Keratinocyte (primary cell): ENCODE results near the gene OLFML2A. TPM values are rescaled to one million over a fixed set of nuclear protein-coding genes. Genes with fewer than 3 reads are reported as not detected.
A peak's percentile ranks its signal among the peaks of the same experiment; 100 is the strongest.
"Not testable (repeated sequence)": the region's sequence is repeated elsewhere in the genome, so short reads cannot be mapped to it uniquely, and the experiment has no call there.

Experiments used
- DNase-seq: peaks from one replicate; pipeline ENCODE4 v3.0.0-alpha.2; 2011; ENCODE audit warnings: low read depth, missing footprints, low spot score
- FAIRE-seq: peaks from 2 replicates; lab custom pipeline; 2011; peaks lifted over from hg19 to GRCh38; lab: Jason Lieb, UNC
- H2AFZ ChIP-seq: 2 replicates; pipeline ENCODE4 v1.6.0; 2012; ENCODE audit warnings: low read length, control low read depth, inconsistent platforms; ENCODE audit not compliant: control insufficient read depth
- H3K27ac ChIP-seq: 2 replicates; pipeline ENCODE4 v1.5.1; 2011; ENCODE audit warnings: low read length; ENCODE audit not compliant: control insufficient read depth, insufficient read depth
- H3K27me3 ChIP-seq: 3 replicates; pipeline ENCODE4 v1.6.0; 2011; ENCODE audit warnings: low read length; ENCODE audit not compliant: control insufficient read depth, insufficient read depth; ENCODE audit errors: extremely low read depth
- H3K36me3 ChIP-seq, 2 experiments: 2 replicates in 1 of 2; 3 replicates in 1 of 2; pipeline ENCODE4 v1.5.1; 2011; ENCODE audit warnings: low read length in 2 of 2, mild to moderate bottlenecking in 1 of 2; ENCODE audit not compliant: control insufficient read depth in 2 of 2, insufficient read depth in 2 of 2; ENCODE audit errors: extremely low read depth in 1 of 2
- H3K4me1 ChIP-seq: 3 replicates; pipeline ENCODE4 v1.5.1; 2011; ENCODE audit warnings: low read length; ENCODE audit not compliant: control insufficient read depth, insufficient read depth; ENCODE audit errors: extremely low read depth
- H3K4me2 ChIP-seq: 3 replicates; pipeline ENCODE4 v1.6.0; 2011; ENCODE audit warnings: low read depth, low read length; ENCODE audit not compliant: control insufficient read depth, insufficient read depth; ENCODE audit errors: extremely low read depth
- H3K4me3 ChIP-seq, 3 experiments: fragments of 200-600 bp in 1 of 3; sonication (generic) in 1 of 3; 2 replicates in 2 of 3; 3 replicates in 1 of 3; pipeline ENCODE4 v1.5.1; 2011 to 2016; ENCODE audit warnings: low read length in 3 of 3, mild to moderate bottlenecking in 3 of 3, control low read depth in 2 of 3, inconsistent platforms in 1 of 3, low read depth in 1 of 3, mixed read lengths in 1 of 3, mixed run types in 1 of 3, moderate library complexity in 1 of 3; ENCODE audit not compliant: control insufficient read depth in 2 of 3, insufficient read depth in 2 of 3; ENCODE audit errors: extremely low read depth in 1 of 3
- H3K79me2 ChIP-seq: 2 replicates; pipeline ENCODE4 v1.6.0; 2012; ENCODE audit warnings: low read length; ENCODE audit not compliant: control insufficient read depth, insufficient read depth
- H3K9ac ChIP-seq: 3 replicates; pipeline ENCODE4 v1.6.0; 2011; ENCODE audit warnings: low read length; ENCODE audit not compliant: control insufficient read depth, insufficient read depth; ENCODE audit errors: extremely low read depth
- H3K9me1 ChIP-seq: 3 replicates; pipeline ENCODE4 v1.6.0; 2011; ENCODE audit warnings: low read length; ENCODE audit not compliant: control insufficient read depth, insufficient read depth; ENCODE audit errors: extremely low read depth
- H3K9me3 ChIP-seq: 2 replicates; pipeline ENCODE4 v1.5.1; 2012; ENCODE audit warnings: low read depth, low read length; ENCODE audit not compliant: control insufficient read depth
- H4K20me1 ChIP-seq: 3 replicates; pipeline ENCODE4 v1.6.0; 2011; ENCODE audit warnings: low read length; ENCODE audit not compliant: control insufficient read depth, insufficient read depth; ENCODE audit errors: extremely low read depth
- EZH2 ChIP-seq: IDR thresholded peaks from one replicate; pipeline ENCODE4 v1.6.1; 2012; ENCODE audit warnings: inconsistent platforms, mild to moderate bottlenecking, low read length, moderate library complexity
- dilution Hi-C: fragments of 300-500 bp; cut with MboI; formaldehyde crosslinking; loops from one replicate; pipeline ENCODE4 v1.7.0; 2020; ENCODE audit warnings: low sequenced_read_pairs; ENCODE audit not compliant: extremely low pct_ligation_motif_present
- polyA plus RNA-seq, 5 experiments: library from polyadenylated mRNA; depleted of rRNA in 3 of 5; stranded (reverse) in 3 of 5; stranded (forward) in 1 of 5; unstranded in 1 of 5; fragments of >200 nt; gene quantifications; 1 replicate in 1 of 5; 2 replicates in 3 of 5; 3 replicates in 1 of 5; pipeline versions ENCODE4 v1.2.1 to v1.2.3, GENCODE V29; 2011 to 2012; ENCODE audit warnings: missing spikeins in 2 of 5, low read depth in 1 of 5, low replicate concordance in 1 of 5
- TF ChIP-seq, protein P1 (sequence below), 3 experiments: IDR thresholded peaks in 1 of 3; conservative IDR thresholded peaks in 1 of 3; optimal IDR thresholded peaks in 1 of 3; 2 replicates in 2 of 3; 3 replicates in 1 of 3; pipeline versions ENCODE3 to v1.5.1; 2011; ENCODE audit warnings: low read length in 3 of 3, mild to moderate bottlenecking in 3 of 3, moderate library complexity in 2 of 3, control low read depth in 1 of 3, inconsistent platforms in 1 of 3; ENCODE audit not compliant: insufficient read depth in 2 of 3; ENCODE audit errors: extremely low read depth in 1 of 3

Gene OLFML2A
- polyA plus RNA-seq, 1 donor (not counting 4 experiments of a cell fraction or from before 2014, with no cell fraction given), result 1.1 TPM

DNA sequence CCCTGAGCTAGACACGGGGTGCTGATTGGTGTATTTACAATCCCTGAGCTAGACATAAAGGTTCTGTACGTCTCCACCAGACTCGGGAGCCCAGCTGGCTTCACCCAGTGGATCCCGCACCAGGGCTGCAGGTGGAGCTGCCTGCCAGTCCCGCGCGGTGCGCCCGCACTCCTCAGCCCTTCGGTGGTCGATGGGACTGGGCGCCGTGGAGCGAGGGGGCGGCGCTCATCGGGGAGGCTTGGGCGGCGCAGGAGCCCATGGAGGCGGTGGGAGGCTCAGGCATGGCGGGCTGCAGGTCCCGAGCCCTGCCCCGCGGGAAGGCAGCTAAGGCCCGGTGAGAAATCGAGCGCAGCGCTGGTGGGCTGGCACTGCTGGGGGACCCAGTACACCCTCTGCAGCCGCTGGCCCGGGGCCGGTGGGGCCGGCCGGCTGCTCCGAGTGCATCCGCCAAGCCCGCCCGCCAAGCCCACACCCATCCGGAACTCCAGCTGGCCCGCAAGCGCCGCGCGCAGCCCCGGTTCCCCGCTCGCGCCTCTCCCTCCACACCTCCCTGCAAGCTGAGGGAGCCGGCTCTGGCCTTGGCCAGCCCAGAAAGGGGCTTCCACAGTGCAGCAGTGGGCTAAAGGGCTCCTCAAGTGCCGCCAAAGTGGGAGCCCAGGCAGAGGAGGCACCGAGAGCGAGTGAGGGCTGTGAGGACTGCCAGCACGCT, 61.8 kb downstream of the OLFML2A start:
- H3K9me3 ChIP-seq, FAIRE-seq, H3K4me2 ChIP-seq, H3K36me3 ChIP-seq, H3K9ac ChIP-seq, H2AFZ ChIP-seq, DNase-seq, H3K27ac ChIP-seq, H3K4me3 ChIP-seq, dilution Hi-C loops, H3K27me3 ChIP-seq, H3K79me2 ChIP-seq, H4K20me1 ChIP-seq, H3K9me1 ChIP-seq: not testable (repeated sequence)
- H3K4me1 ChIP-seq, result peaks cover 15% of the 10 kb centered on the region

DNA sequence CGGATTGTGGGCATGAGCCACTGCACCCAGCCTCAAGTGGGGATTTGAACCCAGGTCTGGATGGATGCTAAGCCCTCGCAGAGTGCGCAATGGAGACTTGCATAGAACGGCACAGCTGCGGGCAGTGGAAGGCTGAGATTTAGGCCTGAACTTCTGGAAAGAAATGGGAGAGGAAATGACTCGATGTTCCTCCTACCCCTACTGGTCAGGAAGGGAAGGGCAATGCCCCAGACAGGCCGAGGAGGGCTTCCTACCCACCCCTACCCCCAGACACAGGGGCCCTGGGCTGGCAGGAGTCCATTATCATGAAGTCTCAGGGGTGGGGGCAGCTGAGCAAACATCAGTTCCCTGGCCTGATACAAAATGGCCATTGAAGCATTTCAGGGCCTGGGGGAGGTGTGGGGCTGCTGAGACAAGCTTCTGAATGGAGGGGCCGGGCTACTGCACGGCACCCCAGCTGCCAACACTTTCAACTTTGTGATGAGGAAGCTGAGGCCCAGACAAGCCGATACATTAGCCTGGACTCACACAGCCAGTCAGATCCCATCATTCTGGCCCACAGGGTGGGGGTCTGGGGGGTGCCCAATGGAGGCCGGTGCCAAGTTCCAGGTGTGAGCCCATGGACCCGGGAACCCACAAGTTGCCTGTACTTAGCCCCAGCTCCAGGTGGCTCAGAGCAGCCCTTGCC, 62.8 kb downstream of the OLFML2A start:
- H3K27me3 ChIP-seq, result no peaks in the 10 kb centered on the region
- dilution Hi-C loops, result no loop called here
- no peak overlapping the region for H3K4me2 ChIP-seq
- no peak overlapping the region for H3K9ac ChIP-seq
- TF ChIP-seq, protein P1, sequence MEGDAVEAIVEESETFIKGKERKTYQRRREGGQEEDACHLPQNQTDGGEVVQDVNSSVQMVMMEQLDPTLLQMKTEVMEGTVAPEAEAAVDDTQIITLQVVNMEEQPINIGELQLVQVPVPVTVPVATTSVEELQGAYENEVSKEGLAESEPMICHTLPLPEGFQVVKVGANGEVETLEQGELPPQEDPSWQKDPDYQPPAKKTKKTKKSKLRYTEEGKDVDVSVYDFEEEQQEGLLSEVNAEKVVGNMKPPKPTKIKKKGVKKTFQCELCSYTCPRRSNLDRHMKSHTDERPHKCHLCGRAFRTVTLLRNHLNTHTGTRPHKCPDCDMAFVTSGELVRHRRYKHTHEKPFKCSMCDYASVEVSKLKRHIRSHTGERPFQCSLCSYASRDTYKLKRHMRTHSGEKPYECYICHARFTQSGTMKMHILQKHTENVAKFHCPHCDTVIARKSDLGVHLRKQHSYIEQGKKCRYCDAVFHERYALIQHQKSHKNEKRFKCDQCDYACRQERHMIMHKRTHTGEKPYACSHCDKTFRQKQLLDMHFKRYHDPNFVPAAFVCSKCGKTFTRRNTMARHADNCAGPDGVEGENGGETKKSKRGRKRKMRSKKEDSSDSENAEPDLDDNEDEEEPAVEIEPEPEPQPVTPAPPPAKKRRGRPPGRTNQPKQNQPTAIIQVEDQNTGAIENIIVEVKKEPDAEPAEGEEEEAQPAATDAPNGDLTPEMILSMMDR (optimal IDR thresholded peaks at IDR 0.05 in 1 of 3, IDR thresholded peaks at IDR 0.05 in 1 of 3, conservative IDR thresholded peaks at IDR 0.05 in 1 of 3; ENCODE audit: extremely low read depth in 1 of 3, insufficient read depth in 2 of 3, low read length in 3 of 3), result peak; percentile 56 to 64 (median 64)
- no peak for TF ChIP-seq EZH2
- no peaks in the 10 kb centered on the region for H3K79me2 ChIP-seq
- DNase-seq (no peak), FAIRE-seq (peak; percentile 34)
- H3K36me3 ChIP-seq, result no peaks in the 10 kb centered on the region
- H3K9me1 ChIP-seq, result no peaks in the 10 kb centered on the region
- H3K4me1 ChIP-seq, result peaks cover 8% of the 10 kb centered on the region
- H3K9me3 ChIP-seq, result no peaks in the 10 kb centered on the region
- no peak overlapping the region for H3K27ac ChIP-seq
- H4K20me1 ChIP-seq, result no peaks in the 10 kb centered on the region
- no peak overlapping the region for H2AFZ ChIP-seq
- H3K4me3 ChIP-seq, result no peak overlapping the region
